PC-9 (cell line): ENCODE measurements around the gene HPDL.
"Not testable (repeated sequence)": the region's sequence is repeated elsewhere in the genome, so short reads cannot be mapped to it uniquely, and the experiment has no call there.

Experiments
- EZH2 ChIP-seq: fragments of 200-600 bp; sonication (generic); IDR thresholded peaks from 2 replicates; pipeline ENCODE4 v1.8.0; 2017; ENCODE audit warnings: antibody characterized with exemption, low read depth
- TF ChIP-seq, protein P1 (sequence below): fragments of 200-600 bp; sonication (generic); conservative IDR thresholded peaks from 2 replicates; pipeline ENCODE4 v1.6.1; 2017; ENCODE audit warnings: mixed run types, antibody characterized with exemption, mild to moderate bottlenecking, moderate library complexity

DNA sequence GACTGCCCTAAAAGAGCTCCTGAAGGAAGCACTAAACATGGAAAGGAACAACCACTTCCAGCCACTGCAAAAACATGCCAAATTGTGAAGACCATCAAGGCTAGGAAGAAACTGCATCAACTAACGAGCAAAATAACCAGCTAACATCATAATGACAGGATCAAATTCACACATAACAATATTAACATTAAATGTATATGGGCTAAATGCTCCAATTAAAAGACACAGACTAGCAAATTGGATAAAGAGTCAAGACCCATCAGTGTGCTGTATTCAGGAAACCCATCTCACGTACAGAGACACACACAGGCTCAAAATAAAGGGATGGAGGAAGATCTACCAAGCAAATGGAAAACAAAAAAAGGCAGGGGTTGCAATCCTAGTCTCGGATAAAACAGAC, 40.2 kb upstream of the HPDL start:
- TF ChIP-seq, protein P1, sequence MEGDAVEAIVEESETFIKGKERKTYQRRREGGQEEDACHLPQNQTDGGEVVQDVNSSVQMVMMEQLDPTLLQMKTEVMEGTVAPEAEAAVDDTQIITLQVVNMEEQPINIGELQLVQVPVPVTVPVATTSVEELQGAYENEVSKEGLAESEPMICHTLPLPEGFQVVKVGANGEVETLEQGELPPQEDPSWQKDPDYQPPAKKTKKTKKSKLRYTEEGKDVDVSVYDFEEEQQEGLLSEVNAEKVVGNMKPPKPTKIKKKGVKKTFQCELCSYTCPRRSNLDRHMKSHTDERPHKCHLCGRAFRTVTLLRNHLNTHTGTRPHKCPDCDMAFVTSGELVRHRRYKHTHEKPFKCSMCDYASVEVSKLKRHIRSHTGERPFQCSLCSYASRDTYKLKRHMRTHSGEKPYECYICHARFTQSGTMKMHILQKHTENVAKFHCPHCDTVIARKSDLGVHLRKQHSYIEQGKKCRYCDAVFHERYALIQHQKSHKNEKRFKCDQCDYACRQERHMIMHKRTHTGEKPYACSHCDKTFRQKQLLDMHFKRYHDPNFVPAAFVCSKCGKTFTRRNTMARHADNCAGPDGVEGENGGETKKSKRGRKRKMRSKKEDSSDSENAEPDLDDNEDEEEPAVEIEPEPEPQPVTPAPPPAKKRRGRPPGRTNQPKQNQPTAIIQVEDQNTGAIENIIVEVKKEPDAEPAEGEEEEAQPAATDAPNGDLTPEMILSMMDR: not testable (repeated sequence)
- TF ChIP-seq EZH2: not testable (repeated sequence)
